ENCODE data around the gene THNSL1. TPM values are rescaled to one million over a fixed set of nuclear protein-coding genes. Genes with fewer than 3 reads are reported as not detected.

THNSL1 gene
- polyA plus RNA-seq, 2 of the 4 experiments (the other 2 are of a cell fraction), result 4.8 to 6.1 TPM

GRCh38 chr10:25071227-25071626, 54.8 kb downstream of the THNSL1 start:
- FAIRE-seq (no peak), ATAC-seq (no peak), DNase-seq (ENCODE audit: low read depth in 1 of 2, low spot score in 1 of 2) (no peak)
- POLR2A ChIA-PET, result no interaction called here
- no peaks in the 10 kb centered on the region for H3K9me3 ChIP-seq
- H3K4me1 ChIP-seq, result no peaks in the 10 kb centered on the region
- 93% methylated on average over 1 of the region's 1 CpG for WGBS (ENCODE audit: missing lambda C conversion rate)
- no peak overlapping the region for H3K27ac ChIP-seq
- no peak overlapping the region for H3K4me3 ChIP-seq
- H3K4me2 ChIP-seq, result no peak overlapping the region
- CTCF ChIA-PET, result interaction anchor here (0.9 to 6.4 kb wide), 2 partner anchors 10 kb away, joined by 3 to 47 read pairs; no protein-coding TSS in a partner anchor
- TF ChIP-seq HOXA7 (CRISPR knock-in tag; IDR thresholded peaks at IDR 0.05) (no peak), SREBF2 (IDR thresholded peaks at IDR 0.05) (no peak), NR3C1 (IDR thresholded peaks at IDR 0.05) (no peak), EP300 (IDR thresholded peaks at IDR 0.05) (no peak), PBX3 (IDR thresholded peaks at IDR 0.05) (no peak), KDM1A (IDR thresholded peaks at IDR 0.05; ENCODE audit: low read depth) (no peak)
- TF ChIP-seq, protein P1, sequence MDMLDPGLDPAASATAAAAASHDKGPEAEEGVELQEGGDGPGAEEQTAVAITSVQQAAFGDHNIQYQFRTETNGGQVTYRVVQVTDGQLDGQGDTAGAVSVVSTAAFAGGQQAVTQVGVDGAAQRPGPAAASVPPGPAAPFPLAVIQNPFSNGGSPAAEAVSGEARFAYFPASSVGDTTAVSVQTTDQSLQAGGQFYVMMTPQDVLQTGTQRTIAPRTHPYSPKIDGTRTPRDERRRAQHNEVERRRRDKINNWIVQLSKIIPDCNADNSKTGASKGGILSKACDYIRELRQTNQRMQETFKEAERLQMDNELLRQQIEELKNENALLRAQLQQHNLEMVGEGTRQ (IDR thresholded peaks at IDR 0.05), result no peak
- TF ChIP-seq, protein P2, sequence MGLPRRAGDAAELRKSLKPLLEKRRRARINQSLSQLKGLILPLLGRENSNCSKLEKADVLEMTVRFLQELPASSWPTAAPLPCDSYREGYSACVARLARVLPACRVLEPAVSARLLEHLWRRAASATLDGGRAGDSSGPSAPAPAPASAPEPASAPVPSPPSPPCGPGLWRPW (IDR thresholded peaks at IDR 0.05), result no peak

GRCh38 chr10:25072786-25073185, 56.4 kb downstream of the THNSL1 start:
- no peaks in the 10 kb centered on the region for H3K9me3 ChIP-seq
- H3K27ac ChIP-seq, result no peak overlapping the region
- H3K4me1 ChIP-seq, result peaks cover 6% of the 10 kb centered on the region; the same call in 1 of the 3 replicates
- 65% methylated on average over 2 of the region's 2 CpGs for WGBS (ENCODE audit: missing lambda C conversion rate)
- ChIA-PET POLR2A (no interaction called here), CTCF (interaction anchor here (6.4 kb wide), 1 partner anchor 8 kb away, joined by 47 read pairs; no protein-coding TSS in a partner anchor)
- H3K4me3 ChIP-seq, result no peak overlapping the region
- no peak for TF ChIP-seq KDM1A (IDR thresholded peaks at IDR 0.05; ENCODE audit: low read depth)
- TF ChIP-seq TP53 (CRISPR knock-in tag; IDR thresholded peaks at IDR 0.05), result no peak
- TF ChIP-seq, protein P3, sequence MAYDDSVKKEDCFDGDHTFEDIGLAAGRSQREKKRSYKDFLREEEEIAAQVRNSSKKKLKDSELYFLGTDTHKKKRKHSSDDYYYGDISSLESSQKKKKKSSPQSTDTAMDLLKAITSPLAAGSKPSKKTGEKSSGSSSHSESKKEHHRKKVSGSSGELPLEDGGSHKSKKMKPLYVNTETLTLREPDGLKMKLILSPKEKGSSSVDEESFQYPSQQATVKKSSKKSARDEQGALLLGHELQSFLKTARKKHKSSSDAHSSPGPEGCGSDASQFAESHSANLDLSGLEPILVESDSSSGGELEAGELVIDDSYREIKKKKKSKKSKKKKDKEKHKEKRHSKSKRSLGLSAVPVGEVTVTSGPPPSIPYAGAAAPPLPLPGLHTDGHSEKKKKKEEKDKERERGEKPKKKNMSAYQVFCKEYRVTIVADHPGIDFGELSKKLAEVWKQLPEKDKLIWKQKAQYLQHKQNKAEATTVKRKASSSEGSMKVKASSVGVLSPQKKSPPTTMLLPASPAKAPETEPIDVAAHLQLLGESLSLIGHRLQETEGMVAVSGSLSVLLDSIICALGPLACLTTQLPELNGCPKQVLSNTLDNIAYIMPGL (CRISPR knock-in tag; IDR thresholded peaks at IDR 0.05; ENCODE audit: borderline replicate concordance), result no peak
- TF ChIP-seq ZSCAN20 (CRISPR knock-in tag; IDR thresholded peaks at IDR 0.05), result no peak
- no peak for TF ChIP-seq RARB (CRISPR knock-in tag; IDR thresholded peaks at IDR 0.05)
- no peak for TF ChIP-seq CEBPB (IDR thresholded peaks at IDR 0.05)
- TF ChIP-seq, protein P4, sequence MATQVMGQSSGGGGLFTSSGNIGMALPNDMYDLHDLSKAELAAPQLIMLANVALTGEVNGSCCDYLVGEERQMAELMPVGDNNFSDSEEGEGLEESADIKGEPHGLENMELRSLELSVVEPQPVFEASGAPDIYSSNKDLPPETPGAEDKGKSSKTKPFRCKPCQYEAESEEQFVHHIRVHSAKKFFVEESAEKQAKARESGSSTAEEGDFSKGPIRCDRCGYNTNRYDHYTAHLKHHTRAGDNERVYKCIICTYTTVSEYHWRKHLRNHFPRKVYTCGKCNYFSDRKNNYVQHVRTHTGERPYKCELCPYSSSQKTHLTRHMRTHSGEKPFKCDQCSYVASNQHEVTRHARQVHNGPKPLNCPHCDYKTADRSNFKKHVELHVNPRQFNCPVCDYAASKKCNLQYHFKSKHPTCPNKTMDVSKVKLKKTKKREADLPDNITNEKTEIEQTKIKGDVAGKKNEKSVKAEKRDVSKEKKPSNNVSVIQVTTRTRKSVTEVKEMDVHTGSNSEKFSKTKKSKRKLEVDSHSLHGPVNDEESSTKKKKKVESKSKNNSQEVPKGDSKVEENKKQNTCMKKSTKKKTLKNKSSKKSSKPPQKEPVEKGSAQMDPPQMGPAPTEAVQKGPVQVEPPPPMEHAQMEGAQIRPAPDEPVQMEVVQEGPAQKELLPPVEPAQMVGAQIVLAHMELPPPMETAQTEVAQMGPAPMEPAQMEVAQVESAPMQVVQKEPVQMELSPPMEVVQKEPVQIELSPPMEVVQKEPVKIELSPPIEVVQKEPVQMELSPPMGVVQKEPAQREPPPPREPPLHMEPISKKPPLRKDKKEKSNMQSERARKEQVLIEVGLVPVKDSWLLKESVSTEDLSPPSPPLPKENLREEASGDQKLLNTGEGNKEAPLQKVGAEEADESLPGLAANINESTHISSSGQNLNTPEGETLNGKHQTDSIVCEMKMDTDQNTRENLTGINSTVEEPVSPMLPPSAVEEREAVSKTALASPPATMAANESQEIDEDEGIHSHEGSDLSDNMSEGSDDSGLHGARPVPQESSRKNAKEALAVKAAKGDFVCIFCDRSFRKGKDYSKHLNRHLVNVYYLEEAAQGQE (IDR thresholded peaks at IDR 0.05), result no peak
- no peak for TF ChIP-seq ZFP36 (IDR thresholded peaks at IDR 0.05; ENCODE audit: borderline replicate concordance, partially characterized antibody)
- TF ChIP-seq, protein P2 (IDR thresholded peaks at IDR 0.05), result no peak
- TF ChIP-seq, protein P5, sequence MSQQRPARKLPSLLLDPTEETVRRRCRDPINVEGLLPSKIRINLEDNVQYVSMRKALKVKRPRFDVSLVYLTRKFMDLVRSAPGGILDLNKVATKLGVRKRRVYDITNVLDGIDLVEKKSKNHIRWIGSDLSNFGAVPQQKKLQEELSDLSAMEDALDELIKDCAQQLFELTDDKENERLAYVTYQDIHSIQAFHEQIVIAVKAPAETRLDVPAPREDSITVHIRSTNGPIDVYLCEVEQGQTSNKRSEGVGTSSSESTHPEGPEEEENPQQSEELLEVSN (IDR thresholded peaks at IDR 0.05; ENCODE audit: borderline replicate concordance, low read depth), result no peak
- no peak for ATAC-seq
- no peak for DNase-seq (ENCODE audit: low read depth in 1 of 2, low spot score in 1 of 2)
- FAIRE-seq, result no peak
- no peak overlapping the region for H3K4me2 ChIP-seq
